Thymus (tissue), 11 donors: ENCODE results near the gene ADAMTS6. TPM values are rescaled to one million over a fixed set of nuclear protein-coding genes. Genes with fewer than 3 reads are reported as not detected.
"Not testable (repeated sequence)": the region's sequence is repeated elsewhere in the genome, so short reads cannot be mapped to it uniquely, and the experiment has no call there.

Experiments
- DNase-seq, 9 donors: peaks; one replicate each; pipeline ENCODE4 v3.0.0-alpha.2; 2013; ENCODE audit warnings: low spot score in 9 of 9, low read depth in 6 of 9, missing footprints in 1 of 9
- H3K27ac ChIP-seq, 2 donors: one replicate each; pipeline ENCODE4 v1.5.1; 2013; ENCODE audit warnings: control low read depth in 1 of 2, low read depth in 1 of 2, low read length in 1 of 2, mild to moderate bottlenecking in 1 of 2, moderate library complexity in 1 of 2
- H3K27me3 ChIP-seq, 2 donors: one replicate each; pipeline ENCODE4 v1.5.1; 2013; ENCODE audit warnings: low read length in 1 of 2; ENCODE audit not compliant: control insufficient read depth in 2 of 2, insufficient read depth in 1 of 2
- H3K36me3 ChIP-seq, 2 donors: one replicate each; pipeline ENCODE4 v1.5.1; 2013; ENCODE audit warnings: low read length in 1 of 2, mild to moderate bottlenecking in 1 of 2, moderate library complexity in 1 of 2; ENCODE audit not compliant: control insufficient read depth in 2 of 2, insufficient read depth in 2 of 2
- H3K4me1 ChIP-seq, 2 donors: one replicate each; pipeline ENCODE4 v1.5.1; 2013; ENCODE audit warnings: low read length in 2 of 2; ENCODE audit not compliant: control insufficient read depth in 2 of 2, insufficient read depth in 2 of 2
- H3K4me3 ChIP-seq, 2 donors: one replicate each; pipeline ENCODE4 v1.5.1; 2013; ENCODE audit warnings: low read length in 2 of 2, control low read depth in 1 of 2, mild to moderate bottlenecking in 1 of 2
- H3K9me3 ChIP-seq, 2 donors: one replicate each; pipeline ENCODE4 v1.5.1; 2013; ENCODE audit warnings: low read length in 1 of 2, mild to moderate bottlenecking in 1 of 2; ENCODE audit not compliant: control insufficient read depth in 2 of 2, insufficient read depth in 1 of 2
- WGBS: extraction: QIAGEN DNeasy Blood & Tissue Kit; methylation state at CpG from one replicate; pipeline ENCODE4 v1.1.7; 2013; 5-methylcytosine and 5-hydroxymethylcytosine counted together
- polyA plus RNA-seq: library from polyadenylated mRNA; stranded (reverse); fragments of 200-250 nt; gene quantifications from one replicate; pipeline ENCODE4 v1.2.3, GENCODE V29; 2013
- total RNA-seq: library from RNA; stranded (reverse); fragments of 120-200 nt; gene quantifications from one replicate; pipeline ENCODE4 v1.2.4, GENCODE V29; 2013
- donor health status: healthy.

The ADAMTS6 gene
- total and polyA plus RNA-seq, 2 donors: 1.2 to 11.5 TPM

DNA sequence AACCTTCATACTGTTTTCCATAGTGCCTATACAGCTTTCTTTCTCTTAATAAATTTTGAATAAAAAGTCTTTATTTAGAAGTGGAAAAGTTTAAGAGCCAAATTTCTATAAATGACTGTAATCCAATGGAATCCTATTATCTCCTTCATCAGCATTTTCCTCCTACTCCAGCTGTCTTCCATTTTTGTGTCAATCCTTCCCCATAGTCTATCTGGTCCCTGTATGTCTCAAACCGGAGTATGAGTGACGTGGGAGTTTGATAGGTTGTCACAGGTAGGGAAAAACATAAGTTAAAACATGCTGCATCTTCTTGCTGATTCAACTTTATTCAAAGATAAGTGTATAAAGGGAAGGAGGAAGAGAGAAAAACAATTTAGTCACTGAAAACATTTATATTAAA is 70.4 kb downstream of the ADAMTS6 start:
- WGBS: 93% methylated on average over 2 of the region's 2 CpGs
- Histone ChIP-seq H3K4me3 (no peak overlapping the region), H3K27me3 (no peaks in the 10 kb centered on the region), H3K9me3 (peaks cover 0 to 3% of the 10 kb centered on the region in 2 donors), H3K36me3 (no peaks in the 10 kb centered on the region), H3K4me1 (no peaks in the 10 kb centered on the region), H3K27ac (no peak overlapping the region)
- DNase-seq: no peak

- no peak for DNase-seq
- Histone ChIP-seq H3K4me1 (no peaks in the 10 kb centered on the region), H3K4me3 (no peak overlapping the region), H3K36me3 (no peaks in the 10 kb centered on the region), H3K9me3 (no peaks in the 10 kb centered on the region), H3K27ac (no peak overlapping the region), H3K27me3 (no peaks in the 10 kb centered on the region)
- 90% methylated on average over 2 of the region's 2 CpGs for WGBS
Observed at GRCh38 chr5:65395526-65396155, 86.1 kb downstream of the ADAMTS6 start.

GRCh38 chr5:65394087-65394486 is 87.6 kb downstream of the ADAMTS6 start:
- Histone ChIP-seq H3K27ac (no peak overlapping the region), H3K4me1 (no peaks in the 10 kb centered on the region), H3K36me3 (no peaks in the 10 kb centered on the region), H3K9me3 (no peaks in the 10 kb centered on the region), H3K4me3 (no peak overlapping the region), H3K27me3 (no peaks in the 10 kb centered on the region)
- DNase-seq: no peak
- WGBS: 95% methylated on average over 2 of the region's 2 CpGs

DNA sequence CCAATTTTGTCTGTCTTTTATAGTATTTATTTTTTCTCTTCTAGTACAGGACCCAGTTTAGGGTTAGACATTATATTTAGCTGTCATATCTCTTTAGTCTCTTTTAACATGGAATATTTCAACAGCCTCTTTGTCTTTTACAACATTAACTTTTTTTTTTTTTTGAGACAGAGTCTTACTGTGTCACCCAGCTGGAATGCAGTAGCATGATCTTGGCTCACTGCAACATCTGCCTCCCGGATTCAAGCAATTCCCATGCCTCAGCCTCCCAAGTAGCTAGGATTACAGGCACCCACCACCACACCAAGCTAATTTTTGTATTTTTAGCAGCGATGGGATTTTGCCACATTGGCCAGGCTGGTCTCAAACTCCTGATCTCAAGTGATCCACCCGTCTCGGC is 90.1 kb downstream of the ADAMTS6 start:
- WGBS: 97% methylated on average over 4 of the region's 4 CpGs
- Histone ChIP-seq H3K4me3 (no peak overlapping the region), H3K4me1 (no peaks in the 10 kb centered on the region), H3K27ac (no peak overlapping the region), H3K9me3 (no peaks in the 10 kb centered on the region), H3K36me3 (no peaks in the 10 kb centered on the region), H3K27me3 (no peaks in the 10 kb centered on the region)
- no peak for DNase-seq

DNA sequence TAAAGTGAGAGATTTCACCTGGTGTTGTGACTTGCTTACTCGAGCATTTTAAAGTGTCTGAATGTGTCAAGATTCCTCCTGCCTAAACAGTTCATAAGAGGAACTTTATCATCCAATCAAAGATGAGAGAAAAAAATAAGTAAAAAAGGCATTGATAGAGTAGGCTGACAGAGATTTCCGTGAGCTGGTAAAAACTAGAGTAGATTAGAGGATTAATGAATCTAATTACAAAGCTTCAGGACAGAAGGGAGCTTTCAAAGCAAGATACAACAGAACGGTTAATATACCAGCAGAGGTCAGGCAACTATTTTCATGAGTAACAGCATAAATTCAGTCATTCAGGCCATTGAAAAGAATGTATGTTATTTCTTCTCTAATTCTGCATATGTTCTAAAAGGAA is 91.5 kb downstream of the ADAMTS6 start:
- Histone ChIP-seq H3K9me3 (no peaks in the 10 kb centered on the region), H3K4me1 (no peaks in the 10 kb centered on the region), H3K4me3 (no peak overlapping the region), H3K27ac (no peak overlapping the region), H3K27me3 (no peaks in the 10 kb centered on the region), H3K36me3 (no peaks in the 10 kb centered on the region)
- no peak for DNase-seq
- WGBS: 89% methylated on average over 3 of the region's 3 CpGs

DNA sequence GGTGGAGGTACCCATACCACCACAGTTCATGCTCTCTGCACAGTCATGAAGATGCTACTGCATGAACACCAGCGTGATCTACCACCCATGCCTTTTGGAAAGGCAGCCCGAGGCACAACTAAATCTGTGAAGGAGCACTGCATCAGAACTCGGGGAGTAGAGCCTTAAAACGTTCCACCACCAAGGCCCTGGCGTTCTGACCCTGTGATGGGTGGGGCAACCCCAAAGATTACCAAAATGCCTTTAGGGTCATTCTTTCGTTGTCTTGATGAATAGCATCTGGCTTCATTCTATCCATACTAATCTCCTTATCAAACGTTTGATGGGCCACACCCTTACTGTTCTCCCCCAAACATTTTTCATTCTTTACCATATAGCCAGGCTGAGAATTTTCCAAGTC is 97.9 kb downstream of the ADAMTS6 start:
- WGBS: 94% methylated on average over 7 of the region's 7 CpGs
- no peak overlapping the region for H3K4me3 ChIP-seq
- H3K27me3 ChIP-seq: no peaks in the 10 kb centered on the region
- no peak overlapping the region for H3K27ac ChIP-seq
- H3K4me1 ChIP-seq: no peaks in the 10 kb centered on the region
- H3K36me3 ChIP-seq: no peaks in the 10 kb centered on the region
- no peak for DNase-seq
- H3K9me3 ChIP-seq: no peaks in the 10 kb centered on the region

DNA sequence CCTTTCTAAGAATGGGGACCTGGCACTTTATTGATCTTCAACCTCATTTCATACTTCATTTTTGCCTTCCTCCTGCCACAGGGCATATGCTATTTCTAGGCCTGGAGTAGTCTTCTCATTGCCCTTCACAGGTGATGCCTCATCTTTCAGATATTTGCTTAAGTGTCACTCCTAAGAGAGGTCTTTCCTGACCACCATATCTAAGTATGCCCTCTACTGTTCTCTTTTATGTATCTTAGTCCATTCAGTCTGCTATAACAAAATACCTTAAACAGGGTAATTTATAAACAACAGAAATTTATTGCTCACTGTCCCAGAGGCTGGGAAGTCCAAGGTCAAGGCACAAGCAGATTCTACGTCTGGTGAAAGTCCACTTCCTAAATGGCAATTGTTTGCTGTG is 99.1 kb downstream of the ADAMTS6 start:
- no peaks in the 10 kb centered on the region for H3K36me3 ChIP-seq
- no peaks in the 10 kb centered on the region for H3K9me3 ChIP-seq
- H3K4me1 ChIP-seq: no peaks in the 10 kb centered on the region
- no peak overlapping the region for H3K4me3 ChIP-seq
- H3K27ac ChIP-seq: no peak overlapping the region
- H3K27me3 ChIP-seq: no peaks in the 10 kb centered on the region
- 94% methylated on average over 1 of the region's 1 CpG for WGBS
- DNase-seq: no peak

DNA sequence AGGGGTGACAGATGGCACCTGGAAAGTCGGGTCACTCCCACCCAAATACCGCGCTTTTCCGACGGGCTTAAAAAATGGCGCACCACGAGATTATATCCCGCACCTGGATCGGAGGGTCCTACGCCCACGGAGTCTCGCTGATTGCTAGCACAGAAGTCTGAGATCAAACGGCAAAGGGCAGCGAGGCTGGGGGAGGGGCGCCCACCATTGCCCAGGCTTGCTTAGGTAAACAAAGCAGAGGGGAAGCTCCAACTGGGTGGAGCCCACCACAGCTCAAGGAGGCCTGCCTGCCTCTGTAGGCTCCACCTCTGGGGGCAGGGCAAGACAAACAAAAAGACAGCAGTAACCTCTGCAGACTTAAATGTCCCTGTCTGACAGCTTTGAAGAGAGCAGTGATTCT is 111.2 kb downstream of the ADAMTS6 start:
- not testable (repeated sequence) for H3K9me3 ChIP-seq, H3K4me3 ChIP-seq, H3K4me1 ChIP-seq, H3K36me3 ChIP-seq, DNase-seq, H3K27me3 ChIP-seq, H3K27ac ChIP-seq
- WGBS: 95% methylated on average over 15 of the region's 15 CpGs

DNA sequence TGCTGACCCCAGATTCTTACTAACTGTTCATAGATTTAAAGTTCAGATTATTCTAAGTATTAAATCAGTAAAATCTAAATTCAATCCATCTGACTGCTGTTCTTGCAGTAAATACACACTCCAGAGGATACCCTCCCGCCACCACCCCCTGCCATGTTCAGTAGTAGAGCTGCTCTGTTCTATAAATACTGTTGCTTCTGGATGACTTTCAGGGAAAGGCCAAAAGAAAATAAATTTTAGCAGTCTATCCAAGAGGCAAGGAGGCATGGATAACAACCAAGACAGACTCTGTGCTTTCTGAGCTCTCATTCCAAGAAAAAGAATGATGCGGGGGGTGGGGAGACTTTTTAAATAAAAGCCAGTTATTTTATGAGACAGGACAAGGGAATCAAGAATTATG is 115.1 kb downstream of the ADAMTS6 start:
- Histone ChIP-seq H3K4me1 (no peaks in the 10 kb centered on the region), H3K4me3 (no peak overlapping the region), H3K9me3 (no peaks in the 10 kb centered on the region), H3K27ac (no peak overlapping the region), H3K36me3 (no peaks in the 10 kb centered on the region), H3K27me3 (no peaks in the 10 kb centered on the region)
- WGBS: 96% methylated on average over 2 of the region's 2 CpGs
- no peak for DNase-seq

DNA sequence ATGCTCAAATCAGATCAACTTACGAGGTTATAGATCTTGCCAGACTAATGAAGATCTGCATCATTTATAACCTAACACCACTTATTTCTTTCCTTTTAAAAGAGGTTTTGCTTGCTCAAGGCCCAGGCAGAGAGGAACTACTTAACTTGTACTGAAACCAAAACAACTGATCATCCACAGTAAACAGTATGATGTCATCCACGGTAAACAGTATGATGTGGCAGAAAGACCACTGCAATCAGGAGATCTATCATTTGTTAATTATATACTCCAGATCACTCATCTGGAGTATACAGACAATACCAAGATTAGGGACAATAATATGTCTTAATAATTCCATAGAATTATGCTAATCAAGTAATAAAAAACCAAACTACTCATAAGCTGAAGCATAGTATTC is 116.8 kb downstream of the ADAMTS6 start:
- no peak for DNase-seq
- 94% methylated on average over 2 of the region's 2 CpGs for WGBS
- Histone ChIP-seq H3K36me3 (no peaks in the 10 kb centered on the region), H3K4me1 (no peaks in the 10 kb centered on the region), H3K4me3 (no peak overlapping the region), H3K27ac (no peak overlapping the region), H3K9me3 (no peaks in the 10 kb centered on the region), H3K27me3 (no peaks in the 10 kb centered on the region)
